H1 (cell line): Measurements from ENCODE around the gene SEMA3D. TPM values are rescaled to one million over a fixed set of nuclear protein-coding genes. Genes with fewer than 3 reads are reported as not detected.

Source experiments
- CTCF ChIA-PET: fragments of 300-600 bp; sonication (Branson Sonifier 250); formaldehyde crosslinking; loops from one replicate; lab custom pipeline; 2021; ENCODE audit not compliant: partially characterized antibody; lab: Charles Lee
- POLR2A ChIA-PET: fragments of 300-600 bp; sonication (Branson Sonifier 250); formaldehyde crosslinking; loops from one replicate; lab custom pipeline; 2021; ENCODE audit warnings: inconsistent platforms; ENCODE audit not compliant: partially characterized antibody; lab: Charles Lee
- DNase-seq, 2 experiments: peaks; one replicate each; pipeline versions ENCODE4 v3.0.0 to v3.0.0-alpha.2; 2010 to 2022; ENCODE audit warnings: low spot score in 2 of 2, low read depth in 1 of 2, mixed read lengths in 1 of 2
- FAIRE-seq: peaks from 2 replicates; lab custom pipeline; 2011; peaks lifted over from hg19 to GRCh38; lab: Jason Lieb, UNC
- H2AFZ ChIP-seq: 2 replicates; pipeline ENCODE4 v1.8.1; 2012; ENCODE audit warnings: low read length, inconsistent platforms
- H2AK5ac ChIP-seq: 2 replicates; pipeline ENCODE4 v1.6.1; 2013; ENCODE audit warnings: low read depth, low read length
- H2BK120ac ChIP-seq: replicated peaks from 2 replicates; pipeline ENCODE3; 2013; ENCODE audit warnings: low read depth, low read length, inconsistent platforms
- H2BK12ac ChIP-seq: 2 replicates; pipeline ENCODE4 v1.6.1; 2013; ENCODE audit warnings: low read depth, low read length
- H2BK15ac ChIP-seq: 2 replicates; pipeline ENCODE4 v1.6.1; 2013; ENCODE audit warnings: low read length
- H2BK20ac ChIP-seq: 2 replicates; pipeline ENCODE4 v1.6.1; 2013; ENCODE audit warnings: low read length
- H2BK5ac ChIP-seq: 2 replicates; pipeline ENCODE4 v1.6.1; 2013; ENCODE audit warnings: low read depth, low read length
- H3K14ac ChIP-seq: 2 replicates; pipeline ENCODE4 v1.6.1; 2013; ENCODE audit warnings: inconsistent platforms; ENCODE audit not compliant: insufficient read length
- H3K18ac ChIP-seq: 2 replicates; pipeline ENCODE4 v1.6.1; 2013; ENCODE audit warnings: low read length; ENCODE audit errors: extremely low read depth
- H3K23ac ChIP-seq: 2 replicates; pipeline ENCODE4 v1.6.1; 2013; ENCODE audit warnings: inconsistent platforms; ENCODE audit not compliant: insufficient read length
- H3K23me2 ChIP-seq: 2 replicates; pipeline ENCODE4 v1.6.1; 2013; ENCODE audit warnings: low read depth, low read length
- H3K27ac ChIP-seq: 2 replicates; pipeline ENCODE4 v1.6.1; 2011; ENCODE audit warnings: low read depth, low read length, inconsistent platforms
- H3K27me3 ChIP-seq, 4 experiments: replicated peaks in 1 of 4; 1 replicate in 1 of 4; 2 replicates in 3 of 4; pipeline versions ENCODE4 v1.6.1 to v1.8.1; 2011 to 2013; ENCODE audit warnings: low read length in 3 of 4, mild to moderate bottlenecking in 3 of 4, inconsistent platforms in 2 of 4, mixed read lengths in 2 of 4, moderate library complexity in 1 of 4; ENCODE audit not compliant: control insufficient read depth in 3 of 4, insufficient read depth in 3 of 4; ENCODE audit errors: extremely low read depth in 1 of 4
- H3K36me3 ChIP-seq, 4 experiments: 2 replicates each; pipeline versions ENCODE4 v1.6.1 to v1.8.1; 2011 to 2013; ENCODE audit warnings: mild to moderate bottlenecking in 4 of 4, low read length in 3 of 4, moderate library complexity in 2 of 4, control low read depth in 1 of 4, inconsistent platforms in 1 of 4; ENCODE audit not compliant: insufficient read depth in 4 of 4, control insufficient read depth in 2 of 4
- H3K4ac ChIP-seq: replicated peaks from 2 replicates; pipeline ENCODE3; 2013; ENCODE audit warnings: low read length, low read depth, mixed read lengths, inconsistent platforms; ENCODE audit not compliant: insufficient read length
- H3K4me1 ChIP-seq, 4 experiments: replicated peaks in 1 of 4; 1 replicate in 1 of 4; 2 replicates in 3 of 4; pipeline versions ENCODE4 v1.6.1 to v1.8.1; 2011 to 2013; ENCODE audit warnings: low read length in 3 of 4, inconsistent platforms in 2 of 4, mixed read lengths in 1 of 4; ENCODE audit not compliant: insufficient read depth in 4 of 4, control insufficient read depth in 3 of 4
- H3K4me2 ChIP-seq, 2 experiments: 2 replicates each; pipeline versions ENCODE4 v1.6.1 to v1.8.1; 2011 to 2013; ENCODE audit warnings: low read depth in 2 of 2, low read length in 2 of 2, control low read depth in 1 of 2, inconsistent platforms in 1 of 2, mild to moderate bottlenecking in 1 of 2; ENCODE audit not compliant: insufficient read depth in 1 of 2
- H3K4me3 ChIP-seq, 4 experiments: fragments of 200-600, 300-600 bp in 1 of 4; sonication (generic), shearing (Covaris generic), sonication (Bioruptor Twin) in 1 of 4; 2 replicates each; pipeline versions ENCODE4 v1.5.1 to v1.8.1; 2011 to 2016; ENCODE audit warnings: low read length in 4 of 4, low read depth in 3 of 4, control low read depth in 2 of 4, inconsistent platforms in 2 of 4, mild to moderate bottlenecking in 2 of 4, mixed read lengths in 1 of 4, moderate library complexity in 1 of 4; ENCODE audit not compliant: insufficient read depth in 2 of 4; ENCODE audit errors: extremely low read depth in 1 of 4
- H3K56ac ChIP-seq: replicated peaks from 2 replicates; pipeline ENCODE3; 2013; ENCODE audit warnings: low read depth, mild to moderate bottlenecking, mixed read lengths, low read length, inconsistent platforms; ENCODE audit not compliant: insufficient read length
- H3K79me1 ChIP-seq: 2 replicates; pipeline ENCODE4 v1.6.1; 2013; ENCODE audit warnings: low read depth, low read length, control low read depth
- H3K79me2 ChIP-seq, 2 experiments: 2 replicates each; pipeline versions ENCODE4 v1.6.1 to v1.8.1; 2012 to 2013; ENCODE audit warnings: low read length in 2 of 2, mild to moderate bottlenecking in 2 of 2, inconsistent platforms in 1 of 2; ENCODE audit not compliant: insufficient read depth in 2 of 2, control insufficient read depth in 1 of 2
- H3K9ac ChIP-seq, 4 experiments: replicated peaks in 1 of 4; 1 replicate in 1 of 4; 2 replicates in 3 of 4; pipeline versions ENCODE4 v1.6.1 to v1.8.1; 2011 to 2013; ENCODE audit warnings: low read depth in 3 of 4, low read length in 3 of 4, control low read depth in 2 of 4, mild to moderate bottlenecking in 2 of 4, moderate library complexity in 2 of 4, inconsistent platforms in 1 of 4; ENCODE audit errors: extremely low read depth in 1 of 4
- H3K9me3 ChIP-seq, 2 experiments: 2 replicates each; pipeline versions ENCODE4 v1.6.1 to v1.8.1; 2012 to 2013; ENCODE audit warnings: mild to moderate bottlenecking in 2 of 2, moderate library complexity in 2 of 2, control low read depth in 1 of 2, inconsistent platforms in 1 of 2, low read depth in 1 of 2, low read length in 1 of 2, mixed read lengths in 1 of 2; ENCODE audit not compliant: insufficient read depth in 2 of 2
- H4K20me1 ChIP-seq, 2 experiments: replicated peaks in 1 of 2; 2 replicates each; pipeline versions ENCODE3 to v1.8.1; 2011 to 2013; ENCODE audit warnings: inconsistent platforms in 2 of 2, low read length in 2 of 2, mild to moderate bottlenecking in 1 of 2; ENCODE audit not compliant: insufficient read depth in 2 of 2, control insufficient read depth in 1 of 2
- H4K5ac ChIP-seq: 2 replicates; pipeline ENCODE4 v1.6.1; 2013; ENCODE audit warnings: low read length, low read depth, mixed read lengths, inconsistent platforms; ENCODE audit not compliant: insufficient read length
- H4K8ac ChIP-seq: 2 replicates; pipeline ENCODE4 v1.8.0; 2013; ENCODE audit warnings: mild to moderate bottlenecking, moderate library complexity, low read length, inconsistent platforms; ENCODE audit not compliant: insufficient read depth; ENCODE audit errors: extremely low read depth
- H4K91ac ChIP-seq: replicated peaks from 2 replicates; pipeline ENCODE3; 2013; ENCODE audit warnings: low read length, mixed read lengths, inconsistent platforms; ENCODE audit not compliant: insufficient read length
- KDM5A ChIP-seq: fragments of 200-600 bp; IDR thresholded peaks from 2 replicates; pipeline ENCODE4 v1.7.1; 2012; ENCODE audit warnings: mild to moderate bottlenecking, low read length, inconsistent platforms, mixed read lengths
- SAP30 ChIP-seq: fragments of 300-600 bp; sonication (generic); IDR thresholded peaks from 2 replicates; pipeline ENCODE4 v1.7.1; 2012; ENCODE audit warnings: low read length, moderate library complexity, mild to moderate bottlenecking, inconsistent platforms; ENCODE audit not compliant: insufficient read depth, insufficient replicate concordance
- SIN3A ChIP-seq, 2 experiments: IDR thresholded peaks in 1 of 2; conservative IDR thresholded peaks in 1 of 2; 2 replicates each; pipeline ENCODE4 v1.6.1; 2011 to 2012; ENCODE audit warnings: low read length in 2 of 2, improper control_type of control experiment in 1 of 2, low read depth in 1 of 2, mild to moderate bottlenecking in 1 of 2
- TEAD4 ChIP-seq: IDR thresholded peaks from 2 replicates; pipeline ENCODE4 v1.6.1; 2012; ENCODE audit warnings: low read depth, low read length, inconsistent platforms, mixed read lengths
- polyA plus RNA-seq, 7 experiments: library from polyadenylated mRNA; depleted of rRNA in 3 of 7; stranded (reverse) in 5 of 7; unstranded in 2 of 7; fragments of >200 nt in 5 of 7; fragments of 200-250 nt in 2 of 7; gene quantifications; 1 replicate in 5 of 7; 2 replicates in 1 of 7; 4 replicates in 1 of 7; pipeline versions ENCODE4 v1.2.1 to v1.2.3, GENCODE V29; 2011 to 2013; ENCODE audit warnings: missing spikeins in 2 of 7, mixed read lengths in 2 of 7
- total RNA-seq: library from RNA; stranded (reverse); fragmentation: NEBNext Ultra II Directional; extraction: Animal tissue kit (Norgen Biotek cat#: 25700); gene quantifications from 2 replicates; pipeline ENCODE4 v1.2.1, GENCODE V29; 2021

SEMA3D gene
- total and polyA plus RNA-seq, 2 of the 8 experiments (the other 6 are each of a cell fraction or from before 2014, with no cell fraction given), result 1.6 to 3.5 TPM

- Histone ChIP-seq H2BK20ac (no peak overlapping the region), H3K27me3 (no peaks in the 10 kb centered on the region), H2BK5ac (no peak overlapping the region), H3K4ac (no peak overlapping the region), H3K9ac (no peak overlapping the region), H4K91ac (no peak overlapping the region), H3K79me1 (no peaks in the 10 kb centered on the region), H3K4me3 (no peak overlapping the region), H2AFZ (no peak overlapping the region), H4K5ac (no peak overlapping the region), H3K23ac (no peak overlapping the region), H3K27ac (no peak overlapping the region), H3K23me2 (no peaks in the 10 kb centered on the region), H3K4me1 (no peaks in the 10 kb centered on the region), H4K8ac (no peak overlapping the region), H2AK5ac (no peak overlapping the region), H2BK15ac (no peak overlapping the region), H3K56ac (no peak overlapping the region), H3K36me3 (no peaks in the 10 kb centered on the region), H2BK12ac (no peak overlapping the region), H2BK120ac (no peak overlapping the region), H4K20me1 (no peaks in the 10 kb centered on the region), H3K14ac (no peak overlapping the region), H3K9me3 (no peaks in the 10 kb centered on the region), H3K79me2 (no peaks in the 10 kb centered on the region), H3K18ac (no peak overlapping the region), H3K4me2 (no peak overlapping the region)
- TF ChIP-seq SIN3A (conservative IDR thresholded peaks at IDR 0.05 in 1 of 2, IDR thresholded peaks at IDR 0.05 in 1 of 2; ENCODE audit: low read depth in 1 of 2, low read length in 2 of 2) (no peak), SAP30 (no peak), KDM5A (no peak), TEAD4 (no peak)
- no peak for DNase-seq
- ChIA-PET POLR2A (no interaction called here), CTCF (no interaction called here)
- no peak for FAIRE-seq
Measured at GRCh38 chr7:84970670-84971069, 216.2 kb downstream of the SEMA3D start.
